Loucy (cell line): ENCODE data around the gene PEX14.

Experiments used
- H2AFZ ChIP-seq: fragments of 200-600 bp; sonication (generic); 2 replicates; pipeline ENCODE4 v1.6.0; 2016; ENCODE audit warnings: antibody characterized with exemption, mild to moderate bottlenecking, low read length, moderate library complexity
- H3F3A ChIP-seq: fragments of 200-600 bp; 2 replicates; pipeline ENCODE4 v1.6.0; 2016; ENCODE audit warnings: antibody characterized with exemption, low read depth, mild to moderate bottlenecking
- H3K27me3 ChIP-seq: fragments of 200-600 bp; sonication (generic); 2 replicates; pipeline ENCODE4 v1.6.1; 2014; ENCODE audit warnings: low read length, mild to moderate bottlenecking; ENCODE audit not compliant: insufficient read depth, poor library complexity, severe bottlenecking
- H3K36me3 ChIP-seq: fragments of 200-600 bp; sonication (generic); 2 replicates; pipeline ENCODE4 v1.6.1; 2016; ENCODE audit warnings: low read length; ENCODE audit not compliant: insufficient read depth
- H3K4me1 ChIP-seq: fragments of 200-600 bp; sonication (generic); 2 replicates; pipeline ENCODE4 v1.5.1; 2014; ENCODE audit warnings: low read length, mild to moderate bottlenecking; ENCODE audit not compliant: insufficient read depth, poor library complexity, severe bottlenecking
- H3K4me2 ChIP-seq: fragments of 200-600 bp; sonication (generic); 2 replicates; pipeline ENCODE4 v1.6.0; 2014; ENCODE audit warnings: antibody characterized with exemption, low read length, low read depth, mild to moderate bottlenecking; ENCODE audit not compliant: poor library complexity, severe bottlenecking
- H3K4me3 ChIP-seq: fragments of 200-600 bp; sonication (generic); 2 replicates; pipeline ENCODE4 v1.5.1; 2014; ENCODE audit warnings: low read length, mild to moderate bottlenecking, mixed read lengths; ENCODE audit not compliant: poor library complexity, severe bottlenecking
- H3K79me2 ChIP-seq: fragments of 200-600 bp; sonication (generic); 2 replicates; pipeline ENCODE4 v1.6.1; 2014; ENCODE audit warnings: low read length; ENCODE audit not compliant: insufficient read depth
- H3K9ac ChIP-seq: fragments of 200-600 bp; sonication (generic); 2 replicates; pipeline ENCODE4 v1.6.0; 2014; ENCODE audit warnings: mild to moderate bottlenecking, low read depth, low read length, moderate library complexity; ENCODE audit not compliant: poor library complexity, severe bottlenecking
- H3K9me2 ChIP-seq: fragments of 200-600 bp; sonication (generic); replicated peaks from 2 replicates; pipeline ENCODE4 v1.6.1; 2016; ENCODE audit warnings: low read depth, low read length, mixed read lengths
- H3K9me3 ChIP-seq: fragments of 200-600 bp; sonication (generic); 2 replicates; pipeline ENCODE4 v1.6.1; 2014; ENCODE audit warnings: mild to moderate bottlenecking, antibody characterized with exemption, low read length, low read depth; ENCODE audit not compliant: insufficient read depth
- H4K20me1 ChIP-seq: fragments of 200-600 bp; sonication (generic); 2 replicates; pipeline ENCODE4 v1.6.0; 2014; ENCODE audit warnings: antibody characterized with exemption, low read length, mild to moderate bottlenecking; ENCODE audit not compliant: insufficient read depth, poor library complexity, severe bottlenecking
- EZH2phosphoT487 ChIP-seq: fragments of 200-600 bp; IDR thresholded peaks from 2 replicates; pipeline ENCODE4 v1.6.1; 2018; ENCODE audit warnings: antibody characterized with exemption, mild to moderate bottlenecking, moderate library complexity, borderline replicate concordance
- TF ChIP-seq, protein P1 (sequence below): fragments of 200-600 bp; sonication (generic); conservative IDR thresholded peaks from 2 replicates; pipeline ENCODE4 v1.5.1; 2014; ENCODE audit warnings: mild to moderate bottlenecking, antibody characterized with exemption, low read length

Gene PEX14

DNA sequence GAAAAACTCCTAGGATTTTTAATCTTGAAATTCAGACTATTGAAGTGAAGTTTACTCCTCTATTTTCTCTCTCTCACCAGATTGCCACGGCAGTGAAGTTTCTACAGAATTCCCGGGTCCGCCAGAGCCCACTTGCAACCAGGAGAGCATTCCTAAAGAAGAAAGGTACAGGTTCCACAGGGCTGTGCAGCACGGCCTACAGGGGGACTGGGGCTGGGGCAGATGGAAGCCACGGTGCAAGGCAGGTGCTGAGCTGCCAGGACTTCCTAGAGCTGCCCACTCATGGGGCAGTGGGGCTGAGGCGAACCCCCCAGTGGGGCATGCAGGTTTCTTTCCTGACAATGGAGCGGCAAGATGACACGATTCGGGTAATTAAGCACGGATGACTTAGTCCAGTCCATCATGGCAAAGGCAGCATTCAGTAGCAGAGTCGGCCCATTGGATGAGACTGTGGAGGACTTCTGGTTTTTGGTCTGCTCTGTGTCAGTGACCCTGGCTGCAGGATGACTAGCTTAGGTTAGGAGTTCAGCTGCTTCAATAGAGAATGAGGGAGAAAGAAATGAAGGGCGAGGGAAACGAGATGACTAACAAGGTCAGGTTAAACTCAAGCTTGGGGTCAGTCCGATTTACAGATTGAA, 61.5 kb downstream of the PEX14 start:
- Histone ChIP-seq H2AFZ (no peak overlapping the region), H3K9me2 (no peaks in the 10 kb centered on the region), H3K9me3 (no peaks in the 10 kb centered on the region), H3K79me2 (peaks cover 18% of the 10 kb centered on the region; the same call in 1 of the 2 replicates), H3K4me2 (no peak overlapping the region), H3K4me3 (no peak overlapping the region), H3K4me1 (peaks cover 8% of the 10 kb centered on the region), H3K27me3 (no peaks in the 10 kb centered on the region), H4K20me1 (no peaks in the 10 kb centered on the region), H3F3A (no peaks in the 10 kb centered on the region), H3K36me3 (peaks cover 38% of the 10 kb centered on the region; the same call in 1 of the 2 replicates), H3K9ac (no peak overlapping the region)
- TF ChIP-seq, protein P1, sequence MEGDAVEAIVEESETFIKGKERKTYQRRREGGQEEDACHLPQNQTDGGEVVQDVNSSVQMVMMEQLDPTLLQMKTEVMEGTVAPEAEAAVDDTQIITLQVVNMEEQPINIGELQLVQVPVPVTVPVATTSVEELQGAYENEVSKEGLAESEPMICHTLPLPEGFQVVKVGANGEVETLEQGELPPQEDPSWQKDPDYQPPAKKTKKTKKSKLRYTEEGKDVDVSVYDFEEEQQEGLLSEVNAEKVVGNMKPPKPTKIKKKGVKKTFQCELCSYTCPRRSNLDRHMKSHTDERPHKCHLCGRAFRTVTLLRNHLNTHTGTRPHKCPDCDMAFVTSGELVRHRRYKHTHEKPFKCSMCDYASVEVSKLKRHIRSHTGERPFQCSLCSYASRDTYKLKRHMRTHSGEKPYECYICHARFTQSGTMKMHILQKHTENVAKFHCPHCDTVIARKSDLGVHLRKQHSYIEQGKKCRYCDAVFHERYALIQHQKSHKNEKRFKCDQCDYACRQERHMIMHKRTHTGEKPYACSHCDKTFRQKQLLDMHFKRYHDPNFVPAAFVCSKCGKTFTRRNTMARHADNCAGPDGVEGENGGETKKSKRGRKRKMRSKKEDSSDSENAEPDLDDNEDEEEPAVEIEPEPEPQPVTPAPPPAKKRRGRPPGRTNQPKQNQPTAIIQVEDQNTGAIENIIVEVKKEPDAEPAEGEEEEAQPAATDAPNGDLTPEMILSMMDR: no peak
- TF ChIP-seq EZH2phosphoT487: no peak

DNA sequence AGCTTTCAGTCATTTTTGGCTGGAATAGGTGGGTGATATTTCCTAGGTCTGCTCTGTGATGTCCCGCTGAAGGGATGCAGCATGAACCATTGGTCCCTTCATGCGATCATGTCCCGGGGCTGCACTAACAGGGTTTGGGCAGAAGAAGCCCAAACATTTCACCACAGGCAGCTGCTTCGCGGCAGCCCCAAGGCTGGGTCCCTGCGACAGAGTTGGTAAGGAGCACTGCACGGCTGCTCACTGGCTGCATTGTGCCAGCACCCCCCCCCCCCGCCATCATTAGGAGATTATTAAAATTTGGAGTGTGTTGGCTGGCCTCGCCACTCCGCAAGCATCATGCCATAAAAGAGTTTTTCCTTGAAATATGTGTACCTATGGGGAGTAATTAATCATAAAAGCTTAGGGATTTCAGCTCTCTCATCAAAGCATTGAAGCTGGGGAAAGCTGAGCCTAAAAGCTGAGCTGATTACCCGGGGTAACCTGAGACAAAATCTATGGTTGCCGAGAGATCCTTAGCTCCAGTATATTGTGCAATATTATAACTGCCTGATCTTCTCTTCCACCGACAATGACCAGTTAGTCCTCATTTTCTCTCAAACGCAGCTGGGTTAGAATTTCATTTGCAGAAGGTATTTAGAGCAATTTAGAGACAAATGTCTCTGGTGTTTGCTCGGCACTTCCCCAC, 62.5 kb downstream of the PEX14 start:
- Histone ChIP-seq H3K9me3 (no peaks in the 10 kb centered on the region), H3K79me2 (peaks cover 12% of the 10 kb centered on the region; the same call in 1 of the 2 replicates), H2AFZ (no peak overlapping the region), H3F3A (no peaks in the 10 kb centered on the region), H3K4me1 (peaks cover 6% of the 10 kb centered on the region), H3K4me2 (no peak overlapping the region), H3K27me3 (no peaks in the 10 kb centered on the region), H3K9ac (no peak overlapping the region), H4K20me1 (no peaks in the 10 kb centered on the region), H3K4me3 (no peak overlapping the region), H3K36me3 (peaks cover 48% of the 10 kb centered on the region; the same call in 1 of the 2 replicates), H3K9me2 (no peaks in the 10 kb centered on the region)
- TF ChIP-seq EZH2phosphoT487: no peak
- TF ChIP-seq, protein P1: no peak

GRCh38 chr1:10538646-10539355, 64.1 kb downstream of the PEX14 start:
- Histone ChIP-seq H3K4me1 (peaks cover 1% of the 10 kb centered on the region), H3K4me3 (no peak overlapping the region), H3K27me3 (no peaks in the 10 kb centered on the region), H3F3A (no peaks in the 10 kb centered on the region), H3K36me3 (peaks cover 55% of the 10 kb centered on the region; the same call in 1 of the 2 replicates), H3K9ac (no peak overlapping the region), H3K9me2 (no peaks in the 10 kb centered on the region), H3K79me2 (peaks cover 4% of the 10 kb centered on the region; the same call in 1 of the 2 replicates), H3K9me3 (no peaks in the 10 kb centered on the region), H2AFZ (no peak overlapping the region), H4K20me1 (no peaks in the 10 kb centered on the region), H3K4me2 (no peak overlapping the region)
- TF ChIP-seq EZH2phosphoT487: no peak
- TF ChIP-seq, protein P1: no peak
